Measurements from ENCODE around the gene RGS12.

DNA sequence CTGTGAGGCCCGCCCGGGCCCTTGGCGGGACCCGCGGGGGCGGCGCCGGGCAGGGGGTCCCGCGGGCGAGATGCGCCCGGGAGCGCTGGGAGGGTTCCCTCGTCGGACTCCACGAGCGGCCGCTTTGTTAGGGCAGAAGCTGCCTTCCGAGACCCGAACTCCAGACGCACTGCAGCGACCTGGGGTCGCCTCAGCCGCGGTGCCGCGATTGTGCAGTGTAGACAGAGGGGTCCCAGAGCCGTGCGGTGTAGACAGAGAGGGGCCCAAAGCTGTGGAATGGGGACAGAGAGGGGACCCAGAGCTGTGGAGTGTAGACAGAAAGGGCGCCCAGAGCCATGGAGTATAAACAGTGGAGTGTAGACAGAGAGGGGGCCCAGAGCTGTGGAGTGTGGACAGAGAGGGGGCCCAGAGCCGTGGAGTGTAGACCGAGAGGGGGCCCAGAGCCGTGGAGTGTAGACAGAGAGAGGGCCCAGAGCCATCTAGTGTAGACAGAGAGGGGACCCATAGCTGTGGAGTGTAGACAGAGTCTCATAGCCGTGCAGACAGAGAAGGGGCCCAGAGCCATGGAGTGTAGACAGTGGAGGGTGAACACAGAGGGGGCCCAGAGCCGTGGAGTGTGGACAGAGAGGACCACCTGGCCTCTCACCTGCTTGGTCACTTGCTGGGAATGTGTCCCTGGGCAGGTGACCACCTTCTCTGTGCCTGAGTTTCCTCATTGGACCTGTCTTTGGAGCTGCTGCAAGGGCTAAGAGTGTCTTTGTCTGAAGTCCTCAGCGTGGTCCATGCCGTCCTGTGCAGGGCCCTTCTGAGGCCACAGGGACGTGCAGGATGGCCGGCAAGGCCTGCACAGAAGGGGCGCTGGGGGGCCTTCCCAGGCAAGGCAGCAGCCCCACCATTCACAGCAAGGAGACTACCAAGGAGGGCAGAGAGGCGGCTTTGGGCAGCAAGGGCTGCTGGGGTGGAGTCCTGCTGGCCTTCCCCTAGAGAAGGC lies 875 bp downstream of the RGS12 start:
- TF ChIP-seq POLR2AphosphoS5 (IDR thresholded peaks at IDR 0.05; ENCODE audit: borderline replicate concordance, low read depth, low read length) (no peak), EZH2 (IDR thresholded peaks at IDR 0.05) (no peak)

All from SK-N-MC (cell line).